CD4-positive, alpha-beta T cell treated with Interleukin-12 subunit alpha and Interleukin-12 subunit beta, for 1 hour (primary cell): Measurements from ENCODE around the gene CST6.
A peak's percentile ranks its signal among the peaks of the same experiment; 100 is the strongest.
"Not testable (repeated sequence)": the region's sequence is repeated elsewhere in the genome, so short reads cannot be mapped to it uniquely, and the experiment has no call there.

Source experiments
- DNase-seq: peaks from one replicate; pipeline ENCODE4 v3.0.0-alpha.2; 2020

CST6 gene

DNA sequence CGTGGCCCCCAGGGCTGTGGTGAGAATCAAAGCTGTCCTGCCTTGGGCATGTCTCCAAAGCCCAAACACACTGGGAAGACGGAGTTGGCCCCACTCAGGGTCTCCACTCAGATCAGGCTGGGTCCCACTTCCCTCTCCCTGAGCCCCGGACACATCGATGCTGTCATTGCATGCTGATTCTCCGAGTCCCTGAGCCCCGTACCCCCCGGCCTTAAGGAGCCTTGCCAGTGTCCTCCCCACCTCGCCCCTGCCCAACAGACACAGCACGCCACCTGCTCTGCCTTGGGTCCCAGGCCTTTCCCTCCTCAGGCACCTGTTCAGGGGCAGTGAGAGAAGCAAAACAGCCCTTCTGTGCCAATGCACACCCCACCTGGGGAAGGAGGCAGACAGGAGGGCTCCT lies 24.5 kb upstream of the CST6 start:
- DNase-seq, result no peak

DNA sequence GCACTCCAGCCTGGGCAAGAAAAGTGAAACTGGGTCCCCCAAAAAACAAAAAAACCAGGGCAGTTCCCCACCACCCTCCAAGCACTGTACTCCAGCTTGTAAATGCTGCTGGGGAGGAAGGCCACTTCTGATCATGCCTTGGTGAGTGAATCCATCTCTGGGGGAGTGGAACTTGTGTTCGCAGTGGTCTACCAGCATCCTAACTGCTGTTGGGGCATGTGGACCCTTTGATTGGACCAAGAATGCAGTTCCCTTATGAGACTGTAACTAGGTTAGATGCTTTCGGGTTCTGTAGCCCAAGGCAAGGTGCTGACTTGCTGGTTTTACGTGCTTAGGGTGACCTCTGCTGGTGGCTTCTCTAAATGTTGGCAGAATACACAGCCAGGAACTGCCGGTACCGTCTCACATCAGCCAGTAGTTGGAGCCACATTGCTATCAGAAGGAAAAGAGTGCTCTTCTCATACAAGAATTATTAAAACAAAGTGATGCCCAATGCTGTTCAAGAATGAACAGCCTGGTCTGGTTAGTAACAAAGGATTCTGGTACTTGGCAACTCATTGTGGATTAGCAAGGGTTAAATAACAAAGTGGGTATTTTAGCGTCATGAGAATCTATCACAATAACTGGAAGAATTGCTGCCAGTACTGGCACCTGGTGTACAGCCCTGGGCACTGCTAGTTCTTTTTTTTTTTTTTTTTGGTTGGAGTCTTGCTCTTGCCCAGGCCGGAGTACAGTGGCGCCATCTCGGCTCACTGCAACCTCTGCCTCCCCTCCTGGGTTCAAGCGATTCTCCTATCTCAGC lies 22.8 kb upstream of the CST6 start:
- peak; percentile 95 for DNase-seq

DNA sequence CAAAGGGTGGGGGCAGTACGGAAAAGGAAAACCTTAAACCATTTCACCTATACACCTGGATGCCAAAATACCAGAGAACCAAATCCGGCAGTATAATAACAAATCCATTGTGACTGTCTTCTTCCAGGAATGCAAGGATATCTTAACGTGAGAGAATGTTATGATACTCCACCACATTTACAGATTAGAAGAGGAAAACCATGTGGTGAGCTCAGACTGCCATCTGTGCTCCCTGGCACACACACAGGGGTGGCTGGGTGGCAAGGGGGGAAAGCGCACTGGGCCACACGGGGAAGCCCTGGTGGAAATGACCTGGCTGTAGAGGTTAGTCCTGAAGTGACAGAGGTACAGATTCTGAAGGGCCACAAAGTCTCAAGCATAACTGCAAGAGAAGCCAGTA lies 19.8 kb upstream of the CST6 start:
- DNase-seq, result no peak

DNA sequence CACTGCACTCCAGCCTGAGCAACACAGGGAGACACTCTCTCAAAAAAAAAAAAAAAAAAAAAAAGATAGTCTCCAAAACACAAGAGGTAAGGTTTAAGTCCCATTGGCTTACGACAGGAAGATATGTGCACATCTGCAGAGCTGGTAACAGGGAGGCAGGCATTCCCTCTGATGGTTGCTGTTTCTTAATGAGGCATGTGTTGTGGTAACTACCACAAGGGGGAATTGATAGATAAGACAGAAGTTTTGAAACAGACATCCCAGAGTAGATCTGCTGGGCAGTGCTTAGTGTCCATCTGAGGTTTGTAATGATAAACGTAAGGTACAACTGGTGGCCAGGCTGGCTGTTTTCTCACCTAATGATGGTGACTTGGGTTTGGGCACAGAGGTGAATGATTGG lies 14.5 kb upstream of the CST6 start:
- DNase-seq, result no peak

DNA sequence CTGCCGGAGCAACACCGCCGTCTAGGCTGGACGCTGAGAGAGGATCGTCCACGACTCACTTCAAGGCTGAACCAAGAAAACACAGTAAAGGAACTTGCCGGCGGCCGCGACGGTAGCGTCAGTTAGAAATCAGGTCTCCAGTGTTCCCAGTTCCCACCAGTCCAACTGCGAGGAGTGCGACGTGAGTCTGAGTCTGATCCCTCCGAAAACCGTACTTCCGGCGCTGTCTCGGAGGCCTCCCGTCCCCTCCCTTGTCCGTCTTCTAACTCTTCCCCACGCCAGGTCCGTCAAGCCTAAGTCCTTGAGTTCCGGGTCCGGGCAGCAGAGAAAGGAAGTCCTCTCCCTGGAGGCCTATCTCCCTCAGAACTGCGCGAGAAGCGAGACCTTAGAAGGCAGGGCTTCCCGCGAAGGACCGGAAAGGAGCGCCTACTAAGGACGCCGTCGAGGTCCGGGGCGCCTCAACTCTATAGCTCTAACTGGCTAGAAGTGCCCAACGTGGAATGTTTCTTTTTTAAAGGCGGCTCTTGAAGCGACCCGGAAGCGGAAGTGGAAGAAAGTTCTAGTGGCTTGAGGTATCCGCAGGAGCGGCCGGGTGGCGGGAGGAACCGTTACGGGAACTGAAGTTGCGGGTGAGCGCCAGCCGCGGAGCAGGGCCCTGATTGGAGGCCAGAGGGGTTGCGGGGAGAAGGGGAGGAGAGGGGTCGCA lies 9.7 kb upstream of the CST6 start, which contains the start of the genes BANF1 and EIF1AD:
Gene BANF1 (plus strand): TSS at position 562 of the 706 bp plus-strand sequence. CDS start 748 bp downstream, outside the sequence.
Gene EIF1AD (minus strand): TSS at position 216 of the 706 bp plus-strand sequence. CDS start 1,768 bp downstream, outside the sequence.
- DNase-seq, result peak; percentile 95

DNA sequence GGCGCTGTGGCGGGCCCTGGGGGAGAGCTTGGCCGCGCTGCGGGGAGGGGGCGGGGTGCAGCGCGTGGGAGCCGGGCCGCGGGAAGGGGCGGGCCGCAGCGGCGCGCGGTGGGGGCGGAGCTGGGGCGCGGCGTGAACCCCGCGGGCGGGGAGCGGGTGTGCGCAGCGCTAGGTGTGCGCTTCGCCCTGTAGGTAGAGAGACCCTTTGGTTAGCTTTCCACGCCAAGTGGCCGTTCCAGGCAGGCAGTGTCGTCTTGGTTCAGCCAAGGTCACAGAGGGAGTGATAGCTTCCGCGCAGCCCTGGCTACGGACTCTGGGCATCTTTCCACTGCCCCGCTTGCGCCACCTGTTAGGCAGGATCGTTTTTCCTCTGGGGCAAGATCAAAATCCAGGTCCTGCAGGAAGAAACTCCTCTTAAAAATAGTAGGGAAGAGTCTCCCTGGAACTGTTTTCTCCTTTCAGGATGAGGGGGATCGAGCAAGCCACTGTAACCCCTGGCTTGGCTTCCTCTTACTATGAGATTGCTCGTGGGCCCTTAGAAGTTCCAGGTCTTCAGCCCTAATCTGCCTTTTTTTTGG lies 9.1 kb upstream of the CST6 start:
- no peak for DNase-seq

DNA sequence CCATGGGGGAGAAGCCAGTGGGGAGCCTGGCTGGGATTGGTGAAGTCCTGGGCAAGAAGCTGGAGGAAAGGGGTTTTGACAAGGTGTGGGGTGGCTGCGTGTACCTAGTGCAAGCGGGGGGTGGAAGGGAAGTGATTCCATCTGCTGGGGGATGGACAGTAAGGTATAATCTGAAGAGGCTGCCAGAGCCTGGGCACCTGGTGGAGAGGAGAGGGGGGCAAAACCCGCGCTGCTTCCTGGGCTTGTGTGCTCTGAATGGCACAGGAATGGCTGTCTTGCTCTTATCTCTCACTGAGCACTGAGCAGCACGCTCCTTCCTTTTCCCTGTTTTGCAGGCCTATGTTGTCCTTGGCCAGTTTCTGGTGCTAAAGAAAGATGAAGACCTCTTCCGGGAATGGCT lies 8.5 kb upstream of the CST6 start:
- no peak for DNase-seq

DNA sequence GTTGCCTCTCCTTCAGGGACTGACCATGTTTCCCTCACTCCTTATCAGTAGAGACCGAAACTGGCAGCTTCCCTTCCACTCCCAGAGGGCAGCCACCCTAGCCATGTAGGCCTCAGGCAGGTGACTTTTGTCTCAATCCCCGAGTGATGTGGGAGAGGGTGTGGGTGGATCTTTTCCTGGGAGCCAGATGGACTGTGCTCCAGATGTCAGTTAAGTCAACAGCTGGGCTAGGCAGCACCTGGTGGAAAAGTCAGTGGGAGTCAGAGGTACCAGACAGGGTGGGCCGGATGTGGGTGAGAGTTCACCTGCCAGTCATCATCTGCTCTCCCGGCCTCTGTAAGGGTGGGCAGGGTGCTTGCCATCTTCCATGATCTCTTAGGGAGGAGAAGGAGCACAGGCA lies 7.6 kb upstream of the CST6 start:
- no peak for DNase-seq

DNA sequence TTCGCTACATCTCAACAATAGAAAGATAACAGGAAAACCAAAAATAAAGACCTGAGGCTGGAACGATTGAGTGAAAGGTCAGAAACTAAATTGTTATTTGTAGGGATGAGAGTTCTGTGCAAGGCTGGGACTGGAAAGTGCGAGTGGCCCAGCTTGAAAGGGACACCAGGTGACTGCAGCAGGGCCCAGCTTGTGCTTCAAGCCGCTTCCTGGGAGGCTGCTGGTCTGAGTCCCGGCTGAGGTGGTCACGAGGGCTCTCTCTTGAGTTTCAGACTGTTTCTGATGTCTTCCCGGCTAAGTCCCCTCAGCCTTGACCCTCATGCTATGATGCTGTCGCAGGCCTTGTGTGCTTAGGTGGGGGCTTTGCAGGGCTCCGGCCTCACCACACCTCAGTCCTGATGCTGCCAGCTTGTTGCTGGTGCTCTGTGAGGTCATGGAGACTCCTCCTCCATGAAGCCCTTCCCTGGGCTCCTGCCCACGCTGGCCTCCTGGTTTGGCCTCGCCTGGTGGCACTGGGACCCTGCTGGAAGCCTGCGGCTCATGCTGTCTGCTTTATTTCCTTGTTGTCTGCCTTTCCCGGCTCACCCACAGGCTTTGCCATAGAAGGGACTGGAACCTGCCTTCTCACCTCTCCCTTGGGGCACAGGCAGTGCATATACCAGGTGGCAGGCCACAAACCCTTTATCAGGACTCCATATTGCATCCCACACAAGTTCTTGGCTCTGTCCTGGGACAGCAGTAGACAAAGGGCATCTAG lies 5.5 kb upstream of the CST6 start:
- DNase-seq, result no peak

DNA sequence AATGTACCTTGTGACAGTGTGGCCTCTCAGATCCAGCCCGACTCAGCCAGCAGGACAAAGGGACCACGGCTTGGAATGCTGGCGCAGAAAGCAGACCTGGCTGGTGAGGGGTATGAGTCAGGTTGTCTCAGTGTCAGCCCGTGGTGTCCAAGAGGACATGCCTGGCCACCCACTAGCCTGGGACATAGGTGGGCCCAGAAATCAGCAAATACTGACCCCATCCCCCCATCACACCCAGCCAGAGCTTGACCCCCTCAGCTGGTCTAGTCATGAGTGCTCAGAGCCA lies 5.0 kb upstream of the CST6 start:
- DNase-seq, result no peak

DNA sequence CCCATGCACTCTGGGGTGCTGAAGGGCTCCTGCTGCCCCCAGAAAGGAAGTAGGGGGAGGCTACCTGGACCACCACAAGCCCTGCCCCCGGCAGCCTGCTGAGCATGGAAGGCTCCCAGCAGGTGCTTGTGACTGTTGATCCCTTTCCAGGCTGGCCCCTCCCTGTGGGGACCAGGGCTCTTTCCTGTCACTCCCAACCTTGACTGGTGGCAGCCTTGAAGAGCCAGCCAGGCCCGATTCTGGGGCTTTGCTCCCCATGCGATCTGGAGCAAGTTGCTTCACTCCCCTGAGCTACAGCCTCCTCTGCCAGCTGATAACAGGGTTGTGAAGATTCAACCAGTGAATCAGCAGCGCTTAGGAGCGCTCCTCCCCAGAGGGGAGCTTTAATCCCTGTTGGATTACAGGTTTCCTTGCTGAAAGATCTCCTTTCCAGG lies 4.6 kb upstream of the CST6 start:
- DNase-seq, result no peak

DNA sequence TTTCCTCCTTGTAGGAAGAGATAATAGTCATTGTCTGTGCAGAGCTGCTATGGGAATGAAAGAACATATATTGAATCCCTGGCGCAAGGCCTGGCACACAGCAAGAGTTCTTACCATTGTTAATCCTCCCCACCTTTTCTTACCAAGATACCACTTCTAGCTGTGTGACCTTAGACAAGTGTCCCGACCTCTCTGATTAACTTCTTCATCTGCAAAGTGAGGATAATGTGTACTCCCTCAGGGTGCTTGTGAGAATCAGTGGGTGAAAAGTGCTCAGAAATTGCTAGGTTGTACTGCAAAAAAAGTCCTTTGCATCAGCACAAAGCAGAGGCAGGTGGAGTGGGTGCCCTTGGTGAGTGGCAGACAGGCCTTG lies 3.7 kb upstream of the CST6 start:
- DNase-seq, result no peak

DNA sequence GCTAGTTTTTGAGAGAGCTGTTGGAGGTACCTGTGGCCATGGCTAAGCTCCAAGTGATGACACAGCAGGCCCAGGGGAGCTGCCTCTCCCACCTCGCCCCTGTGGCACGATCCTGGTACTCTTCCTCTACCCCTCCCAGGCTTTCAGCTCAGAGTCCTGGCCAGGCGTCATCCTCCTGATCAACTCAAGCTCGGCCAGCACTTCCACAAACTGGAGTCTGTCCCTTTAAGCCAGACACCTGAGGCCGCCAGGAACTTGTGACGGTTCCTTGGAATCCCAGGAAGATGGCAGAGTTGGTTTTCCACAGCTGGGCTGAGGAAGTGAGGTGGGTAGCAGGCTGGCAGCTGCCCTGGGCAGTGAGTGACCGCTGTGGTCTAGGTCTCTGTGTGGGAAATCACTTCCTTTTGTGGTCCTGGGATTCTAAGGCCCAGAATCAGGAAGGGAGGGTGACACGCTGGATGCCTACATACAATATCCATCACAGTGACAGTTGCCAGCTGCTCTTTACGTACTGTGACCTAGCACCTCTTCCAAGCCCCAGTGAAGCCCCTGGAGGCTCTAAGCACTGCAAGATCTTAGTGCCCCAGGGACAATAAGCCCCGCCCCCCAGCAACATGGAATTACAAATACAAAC lies 3.2 kb upstream of the CST6 start:
- DNase-seq, result no peak

DNA sequence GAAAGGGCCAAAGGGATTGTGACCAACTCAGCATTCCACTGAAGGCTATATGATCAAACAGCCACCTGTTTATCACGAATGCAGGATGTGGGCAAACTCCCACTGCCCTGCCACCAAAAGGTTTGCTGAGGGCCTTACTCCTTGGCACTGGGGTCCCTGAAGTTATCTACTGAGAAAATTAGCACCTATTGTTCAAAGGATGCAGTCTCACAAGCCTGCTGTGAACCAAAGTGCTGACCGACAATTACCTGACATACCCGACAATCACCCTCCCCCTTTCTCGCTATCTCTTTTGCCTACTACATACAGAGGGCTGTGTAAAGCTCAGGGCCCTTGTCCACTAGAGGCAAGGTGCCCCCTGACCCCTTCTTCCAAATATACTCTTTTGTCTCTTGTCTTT lies 1.8 kb upstream of the CST6 start:
- DNase-seq, result not testable (repeated sequence)

DNA sequence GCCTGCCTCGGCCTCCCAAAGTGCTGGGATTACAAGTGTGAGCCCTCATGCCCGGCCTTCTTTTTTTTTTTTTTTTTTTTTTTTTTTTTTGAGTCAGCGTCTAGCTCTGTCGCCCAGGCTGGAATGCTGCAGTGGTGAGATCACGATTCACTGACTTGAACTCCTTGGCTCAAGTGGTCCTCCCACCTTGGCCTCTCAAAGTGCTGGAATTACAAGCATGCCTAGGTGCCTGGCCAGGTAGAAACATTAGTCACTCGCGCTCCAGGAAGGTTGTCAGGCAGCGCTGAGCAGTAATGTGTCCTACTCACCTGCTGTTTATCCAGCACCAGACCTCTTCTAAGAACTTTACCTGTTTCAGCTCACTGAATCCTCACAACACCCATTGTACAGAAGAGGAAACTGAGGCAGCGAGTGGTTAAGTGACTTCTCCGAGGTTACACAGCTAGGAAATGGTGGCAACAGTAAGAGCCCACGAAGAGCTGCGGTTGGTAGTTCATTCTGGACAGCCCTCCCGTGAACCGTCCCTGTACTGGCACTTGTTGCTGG lies 496 bp upstream of the CST6 start:
- DNase-seq, result no peak

DNA sequence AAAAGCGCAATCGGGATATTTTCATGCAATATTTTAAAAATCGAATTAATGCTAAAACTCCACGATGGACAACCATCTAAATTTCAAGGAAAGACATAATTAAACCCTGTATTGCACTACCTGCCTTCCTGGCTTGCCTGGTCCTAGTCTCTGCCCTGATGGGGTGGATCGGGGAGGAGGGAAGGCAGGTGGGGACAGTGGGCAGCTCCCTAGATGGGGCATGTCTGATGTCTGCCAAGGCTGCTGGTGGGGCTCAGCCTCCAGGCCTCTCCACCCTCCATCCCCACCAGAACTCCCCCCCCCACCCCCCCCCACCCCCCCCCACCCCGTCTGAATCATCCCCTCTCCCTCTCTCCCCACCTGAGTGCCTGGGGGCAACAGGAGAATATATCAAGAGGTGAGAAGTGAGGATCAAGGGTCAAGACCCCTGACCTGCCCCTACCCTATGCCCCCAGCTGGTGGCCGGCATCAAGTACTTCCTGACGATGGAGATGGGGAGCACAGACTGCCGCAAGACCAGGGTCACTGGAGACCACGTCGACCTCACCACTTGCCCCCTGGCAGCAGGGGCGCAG lies 650 bp downstream of the CST6 start:
- DNase-seq, result no peak

DNA sequence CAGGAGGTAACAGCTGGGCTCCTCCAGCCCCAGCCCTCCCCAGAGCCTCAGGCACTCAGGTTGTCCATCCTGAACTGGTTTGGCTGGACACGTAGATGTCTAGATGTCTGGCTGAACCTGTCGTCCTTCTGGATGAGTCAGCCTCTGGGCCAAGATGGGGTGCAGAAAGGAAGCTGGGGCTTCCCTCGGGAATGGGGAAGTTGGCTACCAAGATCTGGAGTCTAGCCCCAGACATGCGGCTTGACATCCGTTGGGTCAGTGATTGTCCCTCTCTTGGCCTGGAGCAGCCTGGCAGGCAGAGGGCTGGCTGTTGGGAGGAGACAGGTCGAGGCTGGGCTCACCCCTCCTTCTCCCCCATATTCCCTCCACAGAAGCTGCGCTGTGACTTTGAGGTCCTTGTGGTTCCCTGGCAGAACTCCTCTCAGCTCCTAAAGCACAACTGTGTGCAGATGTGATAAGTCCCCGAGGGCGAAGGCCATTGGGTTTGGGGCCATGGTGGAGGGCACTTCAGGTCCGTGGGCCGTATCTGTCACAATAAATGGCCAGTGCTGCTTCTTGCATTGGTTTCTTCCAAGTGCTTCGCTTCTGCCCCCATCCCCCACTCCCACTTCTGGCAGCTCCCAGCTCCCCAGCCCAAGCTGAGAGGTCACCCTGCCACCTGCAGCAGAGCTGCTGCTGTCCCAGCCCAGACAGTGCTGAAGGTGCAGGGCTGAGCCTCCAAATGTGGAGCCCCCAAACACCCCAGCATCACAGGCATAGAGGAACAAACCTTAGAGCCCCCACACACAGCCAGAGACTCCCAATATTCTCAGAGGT lies 1.3 kb downstream of the CST6 start:
- no peak for DNase-seq

DNA sequence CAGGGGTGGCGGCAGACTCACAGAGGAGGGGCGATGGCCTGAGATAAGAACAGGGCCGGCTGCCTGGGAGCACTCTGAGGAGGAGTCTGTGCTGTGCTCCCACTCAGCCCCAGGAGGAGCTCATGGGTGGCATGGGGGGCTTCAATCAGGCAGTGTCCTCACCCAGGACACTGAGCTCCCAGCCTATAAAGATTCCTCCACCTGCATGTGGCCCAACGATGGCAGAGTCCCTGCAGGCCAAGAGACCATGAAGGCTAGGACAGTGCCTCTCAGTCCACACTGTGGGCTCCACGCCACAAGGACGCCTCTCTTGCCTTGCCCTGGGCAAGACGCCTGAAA lies 1.9 kb downstream of the CST6 start:
- no peak for DNase-seq

DNA sequence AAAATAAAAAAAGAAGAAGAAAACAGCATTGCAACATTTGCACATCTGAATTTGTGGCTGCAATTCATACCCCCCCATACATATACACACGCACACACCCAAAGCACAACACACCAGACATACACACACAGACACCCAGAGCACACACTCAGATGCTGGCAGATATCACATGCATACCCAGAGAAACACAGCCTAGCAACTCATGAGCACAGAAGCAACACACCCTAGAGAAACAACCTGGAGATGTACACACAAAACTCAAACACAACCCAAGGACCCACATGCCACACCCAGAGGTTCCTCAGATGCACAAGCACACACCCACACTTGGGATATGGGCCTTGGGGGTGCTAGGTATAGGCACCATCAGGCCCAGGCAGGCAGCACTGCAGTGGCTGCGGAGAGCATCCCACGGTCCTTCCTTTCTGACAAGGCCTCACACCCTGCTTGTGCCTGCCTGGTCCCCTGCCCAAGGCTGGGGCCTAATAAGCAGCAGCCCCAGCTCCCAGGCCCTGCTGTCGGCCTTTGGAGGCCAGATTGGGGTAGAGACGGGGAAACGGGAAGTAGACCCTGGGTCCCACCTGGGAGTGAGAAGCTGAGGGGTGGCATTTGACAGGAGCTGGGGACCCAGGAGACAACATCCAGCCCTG lies 3.1 kb downstream of the CST6 start:
- DNase-seq, result no peak

DNA sequence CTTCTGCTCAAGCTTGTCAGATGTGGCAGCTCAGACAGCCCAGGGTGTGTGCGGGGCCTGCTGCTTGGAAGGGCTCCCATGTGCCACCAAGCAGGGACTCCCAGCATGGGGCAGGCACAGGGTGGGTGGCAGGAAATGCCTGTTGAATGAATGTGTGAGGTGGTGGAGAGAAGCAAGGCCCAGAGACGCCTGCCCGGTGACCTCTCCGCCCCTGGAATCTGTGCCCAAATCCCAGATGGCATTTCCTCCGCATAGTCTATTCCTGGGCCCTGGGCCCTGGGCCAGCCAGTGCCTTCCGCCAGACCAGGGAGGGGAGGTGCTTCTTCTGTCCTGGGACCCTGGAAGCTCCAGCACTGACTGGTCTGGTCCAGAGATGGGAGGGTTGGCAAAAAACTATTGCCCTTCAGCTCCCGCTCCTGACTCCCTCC lies 3.7 kb downstream of the CST6 start:
- no peak for DNase-seq
